Non-pigmented ciliary epithelial cell (primary cell): ENCODE measurements around the gene PTGER4.
"Not testable (repeated sequence)": the region's sequence is repeated elsewhere in the genome, so short reads cannot be mapped to it uniquely, and the experiment has no call there.

ENCODE experiments used
- DNase-seq: peaks from one replicate; pipeline ENCODE4 v3.0.0-alpha.2; 2010; ENCODE audit warnings: low read depth

The PTGER4 gene

DNA sequence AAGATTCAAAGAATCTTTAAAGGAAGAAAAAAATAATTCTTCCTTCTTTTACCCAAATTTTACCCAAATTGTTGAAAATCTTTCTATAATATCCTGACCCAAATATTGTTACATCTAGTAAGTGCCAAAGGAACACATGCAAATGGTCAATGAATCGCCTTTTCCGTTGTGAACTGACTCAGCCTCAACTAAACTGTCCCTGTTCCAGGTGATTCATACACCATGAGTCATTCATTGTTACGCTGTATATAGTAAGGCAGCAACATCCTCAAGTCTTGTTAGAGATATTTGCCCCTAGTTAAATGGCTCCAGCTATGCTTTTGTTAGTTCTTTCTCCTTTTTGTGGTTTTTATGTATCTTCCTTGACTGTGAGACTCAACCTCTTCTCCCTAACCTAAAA is 9.7 kb downstream of the PTGER4 start:
- DNase-seq: peak; percentile 93

DNA sequence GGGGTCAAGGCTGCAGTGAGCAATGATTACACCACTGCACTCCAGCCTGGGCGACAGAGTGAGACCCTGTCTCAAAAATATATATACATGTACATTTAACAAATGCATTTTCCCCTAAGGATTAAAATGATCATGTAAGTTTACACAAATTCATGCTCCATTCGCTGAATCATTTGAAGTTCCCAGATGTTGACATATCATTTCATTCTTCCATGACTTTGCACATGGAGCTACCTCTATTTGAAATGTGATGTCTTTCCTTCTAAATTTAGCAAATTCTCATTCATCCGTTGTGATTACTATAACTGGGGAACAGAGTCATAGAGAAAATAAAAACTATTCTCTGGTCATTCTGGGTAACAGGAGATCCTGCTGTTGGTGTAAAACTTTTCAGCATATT is 10.6 kb downstream of the PTGER4 start:
- DNase-seq: no peak

DNA sequence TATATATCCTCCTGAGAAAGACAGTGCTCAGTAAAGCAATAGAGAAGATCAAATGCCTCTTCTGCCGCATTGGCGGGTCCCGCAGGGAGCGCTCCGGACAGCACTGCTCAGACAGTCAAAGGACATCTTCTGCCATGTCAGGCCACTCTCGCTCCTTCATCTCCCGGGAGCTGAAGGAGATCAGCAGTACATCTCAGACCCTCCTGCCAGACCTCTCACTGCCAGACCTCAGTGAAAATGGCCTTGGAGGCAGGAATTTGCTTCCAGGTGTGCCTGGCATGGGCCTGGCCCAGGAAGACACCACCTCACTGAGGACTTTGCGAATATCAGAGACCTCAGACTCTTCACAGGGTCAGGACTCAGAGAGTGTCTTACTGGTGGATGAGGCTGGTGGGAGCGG is 12.2 kb downstream of the PTGER4 start:
- DNase-seq: no peak

- no peak for DNase-seq
Measured at GRCh38 chr5:40694433-40694832, 14.7 kb downstream of the PTGER4 start.

DNA sequence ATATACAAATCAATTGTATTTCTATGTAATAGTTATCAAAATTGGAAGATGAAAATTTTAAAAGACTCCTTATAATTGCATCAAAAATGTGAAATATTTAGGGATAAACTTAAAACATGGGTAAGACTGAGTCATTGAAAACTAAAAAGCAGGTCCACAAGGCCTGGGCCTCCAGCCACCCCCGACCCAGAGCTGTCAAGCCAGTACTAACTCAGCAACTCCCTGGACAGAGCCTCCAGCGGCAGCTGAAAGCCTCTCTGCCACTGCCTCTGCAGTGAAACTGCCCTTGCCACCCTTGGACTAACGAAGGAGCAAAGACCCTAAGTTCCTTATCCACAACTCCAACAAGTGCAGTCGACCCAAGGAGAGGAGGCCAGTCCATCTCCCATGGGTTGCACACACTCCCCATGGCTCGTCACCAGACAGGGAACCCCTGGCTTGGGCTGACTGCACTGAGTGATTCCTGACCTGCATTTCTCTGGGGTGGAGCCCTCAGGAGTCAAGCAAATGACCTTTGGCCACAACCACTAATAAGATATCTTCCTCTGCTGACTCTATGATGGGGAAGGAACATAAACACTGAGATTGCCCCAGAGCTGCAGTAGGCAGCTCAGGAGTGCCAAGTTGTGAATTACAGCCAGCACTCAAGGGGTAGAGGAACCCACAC is 20.5 kb downstream of the PTGER4 start:
- DNase-seq: no peak

DNA sequence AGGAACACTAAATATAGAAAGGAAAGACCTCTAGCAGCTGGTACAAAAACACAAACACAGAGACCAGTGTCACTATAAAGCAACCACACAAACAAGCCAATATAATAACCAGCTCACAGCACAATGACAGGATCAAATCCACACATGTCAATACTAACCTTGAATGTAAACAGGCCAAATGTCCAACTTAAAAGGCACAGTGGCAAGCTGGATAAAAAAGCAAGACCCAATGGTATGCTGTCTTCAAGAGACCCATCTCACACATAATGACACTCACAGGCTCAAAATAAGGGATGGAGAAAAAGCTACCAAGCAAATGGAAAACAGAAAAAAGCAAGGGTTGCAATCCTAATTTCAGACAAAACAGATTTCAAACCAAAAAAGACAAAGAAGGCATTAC is 22.3 kb downstream of the PTGER4 start:
- not testable (repeated sequence) for DNase-seq

- not testable (repeated sequence) for DNase-seq
Measured at GRCh38 chr5:40705484-40705883, 25.8 kb downstream of the PTGER4 start.

- DNase-seq: not testable (repeated sequence)
Measured at GRCh38 chr5:40710575-40710974, 30.9 kb downstream of the PTGER4 start.

- no peak for DNase-seq
Measured at GRCh38 chr5:40714001-40714400, 34.3 kb downstream of the PTGER4 start.

GRCh38 chr5:40716000-40716399 is 36.3 kb downstream of the PTGER4 start:
- no peak for DNase-seq

- no peak for DNase-seq
Measured at GRCh38 chr5:40716590-40716989, 36.9 kb downstream of the PTGER4 start.

GRCh38 chr5:40717281-40717680 is 37.6 kb downstream of the PTGER4 start:
- DNase-seq: peak; percentile 31

GRCh38 chr5:40720069-40720468 is 40.4 kb downstream of the PTGER4 start:
- DNase-seq: no peak

DNA sequence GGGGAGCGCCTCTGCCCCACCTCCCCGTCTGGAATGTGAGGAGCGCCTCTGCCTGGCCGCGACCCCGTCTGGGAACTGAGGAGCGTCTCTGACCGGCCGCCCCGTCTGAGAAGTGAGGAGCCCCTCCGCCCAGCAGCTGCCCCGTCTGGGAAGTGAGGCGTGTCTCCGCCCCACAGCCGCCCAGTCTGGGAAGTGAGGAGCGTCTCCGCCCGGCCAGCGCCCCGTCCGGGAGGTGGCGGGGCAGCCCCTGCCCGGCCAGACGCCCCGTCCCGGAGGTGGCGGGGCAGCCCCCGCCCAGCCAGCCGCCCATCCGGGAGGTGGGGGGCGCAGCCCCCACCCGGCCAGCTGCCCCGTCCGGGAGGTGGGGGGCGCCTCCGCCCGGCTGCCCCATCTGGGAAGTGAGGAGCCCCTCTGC is 42.8 kb downstream of the PTGER4 start:
- not testable (repeated sequence) for DNase-seq

- DNase-seq: no peak
Measured at GRCh38 chr5:40733434-40733833, 53.7 kb downstream of the PTGER4 start.

DNA sequence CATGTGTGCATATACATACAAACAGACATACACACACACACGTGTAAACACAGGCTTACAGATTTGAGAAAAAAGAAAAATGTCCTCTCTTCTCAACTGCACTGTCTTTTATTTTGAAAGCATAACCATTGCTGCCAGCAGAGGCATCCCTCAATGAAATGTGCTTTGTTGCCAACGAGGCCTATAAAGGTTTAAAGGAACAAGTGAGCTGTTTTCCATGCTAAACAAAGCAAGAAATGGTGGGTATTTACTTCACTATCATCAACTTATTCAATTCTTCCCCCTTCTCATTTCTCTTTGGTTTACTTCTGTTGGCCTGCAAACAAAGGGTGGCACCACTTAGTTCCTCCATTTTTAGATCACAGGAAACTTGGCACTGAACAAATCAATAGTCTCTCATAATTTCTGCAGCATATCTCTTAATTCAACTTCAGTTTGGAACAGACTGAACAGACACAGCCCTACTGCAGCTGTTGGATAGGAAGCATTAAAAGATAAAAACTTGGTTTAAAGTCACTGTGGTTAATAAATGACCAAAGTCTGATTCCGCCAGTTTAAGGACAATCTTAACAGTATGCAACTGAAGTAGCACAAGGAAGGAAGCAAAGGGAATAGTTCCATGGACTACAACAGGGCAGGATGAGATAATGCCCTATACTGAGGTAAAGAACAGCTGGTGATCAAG is 54.3 kb downstream of the PTGER4 start:
- DNase-seq: no peak

GRCh38 chr5:40734986-40735385 is 55.3 kb downstream of the PTGER4 start:
- DNase-seq: peak; percentile 56

GRCh38 chr5:40735609-40736008 is 55.9 kb downstream of the PTGER4 start:
- no peak for DNase-seq

GRCh38 chr5:40736103-40736875 is 56.6 kb downstream of the PTGER4 start:
- DNase-seq: no peak

- DNase-seq: no peak
Measured at GRCh38 chr5:40738502-40738901, 58.8 kb downstream of the PTGER4 start.
